ENCODE results near the gene DSC1.

DSC1 gene

DNA sequence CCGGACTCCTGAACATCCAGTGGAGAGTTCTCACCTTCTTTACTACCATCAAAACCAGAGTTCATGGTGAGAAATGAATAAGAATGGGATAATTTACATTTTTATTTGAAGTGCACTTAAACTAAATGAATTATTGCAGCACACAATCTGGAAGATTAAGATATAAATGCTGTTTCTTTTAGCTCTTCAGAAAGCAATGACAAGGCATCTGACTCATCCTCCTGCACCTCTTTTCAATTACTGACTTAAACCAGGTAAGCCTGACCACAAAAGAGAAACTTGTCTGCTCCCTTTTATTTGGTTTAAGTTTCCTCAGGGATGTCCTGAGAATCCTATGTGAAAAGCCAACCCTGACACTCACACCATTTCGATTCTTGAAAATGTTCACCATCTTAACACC lies 59.7 kb downstream of the DSC1 start:
- no peak for DNase-seq

- no peak for DNase-seq
Observed at GRCh38 chr18:31102025-31102684, 60.5 kb downstream of the DSC1 start, which contains the start of gene DSC2. DSC2 (minus strand) TSS chr18:31102421; CDS start chr18:31101971, 450 bp downstream.

GRCh38 chr18:31101183-31102024 lies 61.3 kb downstream of the DSC1 start:
- no peak for DNase-seq

GRCh38 chr18:31100436-31101182 lies 62.0 kb downstream of the DSC1 start:
- no peak for DNase-seq

- DNase-seq = no peak
Observed at GRCh38 chr18:31099450-31100230, 63.0 kb downstream of the DSC1 start.

- DNase-seq = no peak
Observed at GRCh38 chr18:31098878-31099277, 63.8 kb downstream of the DSC1 start.

- DNase-seq = no peak
Observed at GRCh38 chr18:31097666-31098065, 65.0 kb downstream of the DSC1 start.

DNA sequence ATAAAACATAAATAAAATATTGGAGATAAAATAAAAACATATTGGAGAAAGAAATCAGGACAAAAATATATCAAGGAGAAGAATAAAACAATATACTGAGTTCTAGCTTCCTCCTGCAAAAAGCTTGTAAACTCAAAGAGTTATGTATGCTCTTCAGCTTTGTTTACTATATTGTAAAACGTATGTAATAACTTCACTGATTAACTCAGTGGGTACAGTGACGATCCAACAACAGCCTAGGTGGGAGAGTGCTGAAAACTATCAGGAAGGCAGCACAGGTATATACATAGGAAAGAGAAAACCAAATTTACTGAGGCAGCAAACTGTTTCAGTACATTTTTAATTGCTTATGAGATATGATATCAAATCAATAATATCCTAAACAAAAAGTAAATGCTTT lies 68.8 kb downstream of the DSC1 start:
- DNase-seq = no peak

GRCh38 chr18:31093294-31093693 lies 69.4 kb downstream of the DSC1 start:
- DNase-seq = no peak

- DNase-seq = no peak
Observed at GRCh38 chr18:31091350-31091749, 71.3 kb downstream of the DSC1 start.

DNA sequence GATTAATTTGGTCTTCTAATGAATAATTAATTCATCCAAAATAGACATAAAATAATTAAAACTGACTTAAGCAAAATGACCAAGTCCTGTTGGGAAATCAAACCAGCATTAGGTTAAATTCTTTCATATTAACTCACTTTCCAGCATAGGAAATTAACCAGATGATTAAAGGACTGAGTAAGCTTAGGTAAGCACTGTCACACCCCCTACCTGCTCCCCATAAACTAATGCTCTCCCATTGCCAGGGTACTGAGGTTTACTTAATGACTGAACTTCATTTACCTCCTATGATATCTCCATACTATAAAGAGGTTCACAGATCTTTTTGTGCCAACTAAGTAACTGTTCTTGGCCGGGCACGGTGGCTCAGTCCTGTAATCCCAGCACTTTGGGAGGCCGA lies 74.1 kb downstream of the DSC1 start:
- no peak for DNase-seq

DNA sequence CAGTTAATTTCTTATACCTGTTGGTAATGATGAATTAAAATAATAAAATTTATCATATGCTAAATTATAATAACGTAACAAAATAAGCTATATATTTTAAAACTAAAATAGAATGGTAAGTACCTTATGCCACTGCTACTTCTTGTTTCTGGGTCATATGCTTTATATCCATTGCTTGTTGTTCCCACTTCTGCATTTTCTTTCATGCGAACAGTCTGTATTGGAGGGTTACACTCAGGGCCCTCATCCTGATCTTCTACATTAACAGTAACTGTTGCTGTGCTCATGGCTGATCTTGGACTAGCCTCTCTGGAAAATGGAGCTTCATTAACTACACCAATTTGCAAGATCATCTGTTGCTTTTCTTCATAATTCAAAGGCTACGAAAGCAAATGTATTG lies 82.7 kb downstream of the DSC1 start:
- no peak for DNase-seq

All from AML-193 (cell line).